OCI-LY3 (cell line): ENCODE data around the gene KRT35.

Source experiments
- H2AFZ ChIP-seq: fragments of 200-600, 300-600 bp; shearing (Covaris generic); 2 replicates; pipeline ENCODE4 v1.6.0; 2014; ENCODE audit warnings: antibody characterized with exemption, low read depth, low read length
- H3K27ac ChIP-seq: fragments of 200-600, 300-600 bp; sonication (generic); 2 replicates; pipeline ENCODE4 v1.5.1; 2014; ENCODE audit warnings: mild to moderate bottlenecking, low read length, moderate library complexity, mixed read lengths
- H3K27me3 ChIP-seq: fragments of 200-600, 300-600 bp; sonication (generic); 2 replicates; pipeline ENCODE4 v1.6.1; 2014; ENCODE audit warnings: low read depth, low read length, mixed read lengths
- H3K36me3 ChIP-seq: fragments of 200-600, 300-600 bp; sonication (generic); replicated peaks from 2 replicates; pipeline ENCODE3; 2014; ENCODE audit warnings: low read depth, low read length, mixed read lengths
- H3K4me1 ChIP-seq: fragments of 300-600, 200-600 bp; sonication (generic); 2 replicates; pipeline ENCODE4 v1.6.1; 2014; ENCODE audit warnings: low read length, mixed read lengths
- H3K4me2 ChIP-seq: fragments of 200-600, 300-600 bp; sonication (generic); 2 replicates; pipeline ENCODE4 v1.6.1; 2014; ENCODE audit warnings: low read length, mixed read lengths
- H3K4me3 ChIP-seq: fragments of 300-600, 200-600 bp; sonication (generic); 2 replicates; pipeline ENCODE4 v1.5.1; 2014; ENCODE audit warnings: antibody characterized with exemption, mild to moderate bottlenecking, low read length, moderate library complexity
- H3K79me2 ChIP-seq: fragments of 300-600, 200-600 bp; shearing (Covaris generic); 2 replicates; pipeline ENCODE4 v1.6.1; 2014; ENCODE audit warnings: mild to moderate bottlenecking, low read length, mixed read lengths
- H3K9ac ChIP-seq: fragments of 300-600, 200-600 bp; shearing (Covaris generic); 2 replicates; pipeline ENCODE4 v1.6.0; 2014; ENCODE audit warnings: mild to moderate bottlenecking, low read length, moderate library complexity
- H3K9me3 ChIP-seq: fragments of 200-600, 300-600 bp; shearing (Covaris generic); 2 replicates; pipeline ENCODE4 v1.6.1; 2014; ENCODE audit warnings: low read length, mixed read lengths; ENCODE audit not compliant: insufficient read depth
- H4K20me1 ChIP-seq: fragments of 200-600, 300-600 bp; sonication (generic); 2 replicates; pipeline ENCODE4 v1.6.1; 2016; ENCODE audit warnings: low read length, mixed read lengths; ENCODE audit not compliant: insufficient read depth
- CTCF ChIP-seq: fragments of 200-600, 300-600 bp; sonication (generic); IDR thresholded peaks from 2 replicates; pipeline ENCODE4 v1.5.1; 2014; ENCODE audit warnings: antibody characterized with exemption, low read length, low read depth
- EZH2phosphoT487 ChIP-seq: fragments of 200-600 bp; shearing (Covaris generic); IDR thresholded peaks from 2 replicates; pipeline ENCODE4 v1.6.1; 2018; ENCODE audit warnings: antibody characterized with exemption, mixed run types, low read depth

Gene KRT35

DNA sequence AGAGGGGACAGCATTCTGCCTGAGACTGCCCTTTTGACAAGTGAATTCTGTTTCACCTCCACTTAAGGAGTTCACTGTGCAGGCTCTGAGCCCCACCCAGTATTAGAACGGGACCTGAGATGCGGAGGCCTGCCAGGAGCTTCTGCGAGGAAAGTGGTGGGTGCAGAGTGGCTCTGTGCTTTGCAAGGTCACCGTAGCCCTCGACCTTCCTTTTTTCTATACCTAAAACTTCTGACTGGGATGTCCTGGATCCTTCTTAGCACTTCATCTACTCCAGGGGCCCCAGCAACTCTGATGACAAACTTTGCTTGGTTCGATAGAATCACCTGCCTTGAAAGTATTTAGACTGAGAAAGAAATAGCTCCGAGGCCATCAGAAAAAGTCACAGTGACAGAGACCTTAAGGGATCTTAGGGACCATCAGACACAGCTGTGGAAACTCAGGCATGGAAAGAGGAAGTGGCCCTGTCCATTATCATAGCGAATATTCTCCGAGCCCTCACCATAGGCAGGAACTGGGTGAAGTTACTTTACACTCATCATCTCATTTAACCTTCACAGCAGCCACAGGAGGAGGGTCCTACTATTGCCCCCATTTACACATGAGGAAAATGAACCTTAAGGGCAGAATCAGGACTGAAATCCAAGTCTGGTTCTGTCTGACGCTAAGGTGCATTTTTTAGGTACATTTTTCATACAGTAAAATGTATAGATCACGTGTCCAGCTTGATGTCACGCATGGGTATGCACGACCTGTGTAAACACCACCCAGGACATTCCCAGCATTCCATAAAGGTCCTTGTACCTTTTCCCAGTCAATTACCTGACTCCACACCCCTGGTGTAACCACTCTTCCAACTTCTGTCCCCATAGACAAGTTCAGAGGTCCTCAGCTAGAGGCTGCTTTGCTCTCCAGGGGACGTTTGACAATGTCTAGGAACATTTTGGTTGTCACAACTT, 25.1 kb upstream of the KRT35 start:
- Histone ChIP-seq H3K27ac (no peak overlapping the region), H3K27me3 (peaks cover 9% of the 10 kb centered on the region; the same call in 1 of the 2 replicates), H3K4me1 (peaks cover 5% of the 10 kb centered on the region; the same call in 1 of the 2 replicates), H2AFZ (no peak overlapping the region), H3K9ac (no peak overlapping the region), H3K9me3 (no peaks in the 10 kb centered on the region), H3K4me2 (no peak overlapping the region), H3K79me2 (no peaks in the 10 kb centered on the region), H3K4me3 (no peak overlapping the region), H4K20me1 (no peaks in the 10 kb centered on the region), H3K36me3 (no peaks in the 10 kb centered on the region)
- no peak for TF ChIP-seq EZH2phosphoT487
- TF ChIP-seq CTCF, result no peak

GRCh38 chr17:41505007-41505808, 24.3 kb upstream of the KRT35 start, which contains the start of gene KRT13:
KRT13 (minus strand) TSS chr17:41505612; CDS start chr17:41505550, 62 bp downstream.
- TF ChIP-seq CTCF (no peak), EZH2phosphoT487 (no peak)
- H2AFZ ChIP-seq, result no peak within 1 kb of the TSS
- H3K4me1 ChIP-seq, result peaks cover 5% of the 10 kb centered on the region; the same call in 1 of the 2 replicates
- H3K27me3 ChIP-seq, result 0 out of 2 replicates have a peak, but pooled peaks cover 5% of the 10 kb centered on the region
- no peaks in the 10 kb centered on the region for H4K20me1 ChIP-seq
- no peaks in the 10 kb centered on the region for H3K79me2 ChIP-seq
- H3K27ac ChIP-seq, result no peak within 1 kb of the TSS
- no peak within 1 kb of the TSS for H3K4me2 ChIP-seq
- H3K9ac ChIP-seq, result no peak within 1 kb of the TSS
- H3K9me3 ChIP-seq, result no peaks in the 10 kb centered on the region
- H3K4me3 ChIP-seq, result no peak within 1 kb of the TSS
- no peaks in the 10 kb centered on the region for H3K36me3 ChIP-seq

GRCh38 chr17:41504246-41504977, 23.5 kb upstream of the KRT35 start:
- Histone ChIP-seq H3K4me3 (no peak overlapping the region), H3K4me2 (no peak overlapping the region), H3K27ac (no peak overlapping the region), H3K9ac (no peak overlapping the region), H3K4me1 (peaks cover 5% of the 10 kb centered on the region; the same call in 1 of the 2 replicates), H2AFZ (no peak overlapping the region), H3K79me2 (no peaks in the 10 kb centered on the region), H3K36me3 (no peaks in the 10 kb centered on the region), H4K20me1 (no peaks in the 10 kb centered on the region), H3K9me3 (no peaks in the 10 kb centered on the region), H3K27me3 (0 out of 2 replicates have a peak, but pooled peaks cover 5% of the 10 kb centered on the region)
- TF ChIP-seq CTCF (no peak), EZH2phosphoT487 (no peak)
